Measurements from ENCODE around the gene INHBA. TPM values are rescaled to one million over a fixed set of nuclear protein-coding genes. Genes with fewer than 3 reads are reported as not detected.
A peak's percentile ranks its signal among the peaks of the same experiment; 100 is the strongest.

Gene INHBA
- total RNA-seq, 1 experiment from 2014 or later = 1.0 TPM

DNA sequence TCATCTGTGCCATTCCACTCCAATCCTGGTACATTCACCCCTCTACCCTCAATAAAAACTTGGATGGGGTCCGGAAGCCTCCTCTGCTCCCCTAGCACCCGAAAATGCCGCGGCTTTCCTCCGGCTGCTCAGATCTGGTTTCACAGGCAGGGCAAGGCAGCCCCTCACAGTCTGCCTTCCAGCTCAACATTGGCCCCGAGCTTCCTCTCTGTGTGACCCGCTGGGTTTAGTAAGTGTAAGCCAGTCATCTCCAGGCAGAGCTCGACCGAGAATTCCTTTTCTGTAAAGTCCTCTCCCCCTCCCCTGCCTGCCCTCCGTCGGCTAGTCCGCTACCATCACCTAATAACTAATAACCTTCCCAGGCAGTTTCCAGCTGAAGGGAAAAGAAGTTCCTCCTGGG lies 3.4 kb downstream of the INHBA start:
- Mint-ChIP-seq H3K9me3 (no peaks in the 10 kb centered on the region), H3K36me3 (no peaks in the 10 kb centered on the region), H3K27ac (no peak overlapping the region), H3K4me1 (peaks cover 79% of the 10 kb centered on the region), H3K27me3 (ENCODE audit: low read depth) (peaks cover 23% of the 10 kb centered on the region), H3K4me3 (peak overlapping the region; percentile 84)
- ChIA-PET CTCF (interaction anchor here (0.6 to 1.9 kb wide), 6 partner anchors 9 to 384 kb away, joined by 3 to 10 read pairs (median 3); no protein-coding TSS in a partner anchor), POLR2A (no interaction called here)
- ATAC-seq = peak; percentile 52
- DNase-seq (ENCODE audit: low spot score) = peak; percentile 33
- no peak for TF ChIP-seq NFATC4 (CRISPR knock-in tag; IDR thresholded peaks at IDR 0.05)
- TF ChIP-seq GABPB1 (CRISPR knock-in tag; IDR thresholded peaks at IDR 0.05) = no peak
- TF ChIP-seq, protein P1, sequence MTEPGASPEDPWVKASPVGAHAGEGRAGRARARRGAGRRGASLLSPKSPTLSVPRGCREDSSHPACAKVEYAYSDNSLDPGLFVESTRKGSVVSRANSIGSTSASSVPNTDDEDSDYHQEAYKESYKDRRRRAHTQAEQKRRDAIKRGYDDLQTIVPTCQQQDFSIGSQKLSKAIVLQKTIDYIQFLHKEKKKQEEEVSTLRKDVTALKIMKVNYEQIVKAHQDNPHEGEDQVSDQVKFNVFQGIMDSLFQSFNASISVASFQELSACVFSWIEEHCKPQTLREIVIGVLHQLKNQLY (CRISPR knock-in tag; IDR thresholded peaks at IDR 0.05) = no peak
- no peak for TF ChIP-seq TP53 (CRISPR knock-in tag; IDR thresholded peaks at IDR 0.05)
- no peak for TF ChIP-seq ZNF138 (CRISPR knock-in tag; conservative IDR thresholded peaks at IDR 0.05)
- no peak for TF ChIP-seq JAZF1 (CRISPR knock-in tag; IDR thresholded peaks at IDR 0.05)
- no peak for TF ChIP-seq ZNF396 (CRISPR knock-in tag; IDR thresholded peaks at IDR 0.05; ENCODE audit: borderline replicate concordance)
- no peak for TF ChIP-seq NR3C1 (CRISPR knock-in tag; conservative IDR thresholded peaks at IDR 0.05; ENCODE audit: low read depth)
- TF ChIP-seq, protein P2, sequence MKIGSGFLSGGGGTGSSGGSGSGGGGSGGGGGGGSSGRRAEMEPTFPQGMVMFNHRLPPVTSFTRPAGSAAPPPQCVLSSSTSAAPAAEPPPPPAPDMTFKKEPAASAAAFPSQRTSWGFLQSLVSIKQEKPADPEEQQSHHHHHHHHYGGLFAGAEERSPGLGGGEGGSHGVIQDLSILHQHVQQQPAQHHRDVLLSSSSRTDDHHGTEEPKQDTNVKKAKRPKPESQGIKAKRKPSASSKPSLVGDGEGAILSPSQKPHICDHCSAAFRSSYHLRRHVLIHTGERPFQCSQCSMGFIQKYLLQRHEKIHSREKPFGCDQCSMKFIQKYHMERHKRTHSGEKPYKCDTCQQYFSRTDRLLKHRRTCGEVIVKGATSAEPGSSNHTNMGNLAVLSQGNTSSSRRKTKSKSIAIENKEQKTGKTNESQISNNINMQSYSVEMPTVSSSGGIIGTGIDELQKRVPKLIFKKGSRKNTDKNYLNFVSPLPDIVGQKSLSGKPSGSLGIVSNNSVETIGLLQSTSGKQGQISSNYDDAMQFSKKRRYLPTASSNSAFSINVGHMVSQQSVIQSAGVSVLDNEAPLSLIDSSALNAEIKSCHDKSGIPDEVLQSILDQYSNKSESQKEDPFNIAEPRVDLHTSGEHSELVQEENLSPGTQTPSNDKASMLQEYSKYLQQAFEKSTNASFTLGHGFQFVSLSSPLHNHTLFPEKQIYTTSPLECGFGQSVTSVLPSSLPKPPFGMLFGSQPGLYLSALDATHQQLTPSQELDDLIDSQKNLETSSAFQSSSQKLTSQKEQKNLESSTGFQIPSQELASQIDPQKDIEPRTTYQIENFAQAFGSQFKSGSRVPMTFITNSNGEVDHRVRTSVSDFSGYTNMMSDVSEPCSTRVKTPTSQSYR (CRISPR knock-in tag; IDR thresholded peaks at IDR 0.05) = no peak
- TF ChIP-seq NFYB (CRISPR knock-in tag; conservative IDR thresholded peaks at IDR 0.05; ENCODE audit: low read depth) = no peak
- TF ChIP-seq, protein P3, sequence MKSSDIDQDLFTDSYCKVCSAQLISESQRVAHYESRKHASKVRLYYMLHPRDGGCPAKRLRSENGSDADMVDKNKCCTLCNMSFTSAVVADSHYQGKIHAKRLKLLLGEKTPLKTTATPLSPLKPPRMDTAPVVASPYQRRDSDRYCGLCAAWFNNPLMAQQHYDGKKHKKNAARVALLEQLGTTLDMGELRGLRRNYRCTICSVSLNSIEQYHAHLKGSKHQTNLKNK (CRISPR knock-in tag; IDR thresholded peaks at IDR 0.05) = no peak
- TF ChIP-seq, protein P4, sequence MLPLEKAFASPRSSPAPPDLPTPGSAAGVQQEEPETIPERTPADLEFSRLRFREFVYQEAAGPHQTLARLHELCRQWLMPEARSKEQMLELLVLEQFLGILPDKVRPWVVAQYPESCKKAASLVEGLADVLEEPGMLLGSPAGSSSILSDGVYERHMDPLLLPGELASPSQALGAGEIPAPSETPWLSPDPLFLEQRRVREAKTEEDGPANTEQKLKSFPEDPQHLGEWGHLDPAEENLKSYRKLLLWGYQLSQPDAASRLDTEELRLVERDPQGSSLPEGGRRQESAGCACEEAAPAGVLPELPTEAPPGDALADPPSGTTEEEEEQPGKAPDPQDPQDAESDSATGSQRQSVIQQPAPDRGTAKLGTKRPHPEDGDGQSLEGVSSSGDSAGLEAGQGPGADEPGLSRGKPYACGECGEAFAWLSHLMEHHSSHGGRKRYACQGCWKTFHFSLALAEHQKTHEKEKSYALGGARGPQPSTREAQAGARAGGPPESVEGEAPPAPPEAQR (CRISPR knock-in tag; IDR thresholded peaks at IDR 0.05) = no peak
- TF ChIP-seq, protein P5, sequence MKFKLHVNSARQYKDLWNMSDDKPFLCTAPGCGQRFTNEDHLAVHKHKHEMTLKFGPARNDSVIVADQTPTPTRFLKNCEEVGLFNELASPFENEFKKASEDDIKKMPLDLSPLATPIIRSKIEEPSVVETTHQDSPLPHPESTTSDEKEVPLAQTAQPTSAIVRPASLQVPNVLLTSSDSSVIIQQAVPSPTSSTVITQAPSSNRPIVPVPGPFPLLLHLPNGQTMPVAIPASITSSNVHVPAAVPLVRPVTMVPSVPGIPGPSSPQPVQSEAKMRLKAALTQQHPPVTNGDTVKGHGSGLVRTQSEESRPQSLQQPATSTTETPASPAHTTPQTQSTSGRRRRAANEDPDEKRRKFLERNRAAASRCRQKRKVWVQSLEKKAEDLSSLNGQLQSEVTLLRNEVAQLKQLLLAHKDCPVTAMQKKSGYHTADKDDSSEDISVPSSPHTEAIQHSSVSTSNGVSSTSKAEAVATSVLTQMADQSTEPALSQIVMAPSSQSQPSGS (CRISPR knock-in tag; IDR thresholded peaks at IDR 0.05; ENCODE audit: borderline replicate concordance, low read depth) = no peak
- no peak for TF ChIP-seq MYBL2 (CRISPR knock-in tag; IDR thresholded peaks at IDR 0.05)
- TF ChIP-seq MXD4 (CRISPR knock-in tag; IDR thresholded peaks at IDR 0.05; ENCODE audit: borderline replicate concordance) = no peak
- TF ChIP-seq, protein P6, sequence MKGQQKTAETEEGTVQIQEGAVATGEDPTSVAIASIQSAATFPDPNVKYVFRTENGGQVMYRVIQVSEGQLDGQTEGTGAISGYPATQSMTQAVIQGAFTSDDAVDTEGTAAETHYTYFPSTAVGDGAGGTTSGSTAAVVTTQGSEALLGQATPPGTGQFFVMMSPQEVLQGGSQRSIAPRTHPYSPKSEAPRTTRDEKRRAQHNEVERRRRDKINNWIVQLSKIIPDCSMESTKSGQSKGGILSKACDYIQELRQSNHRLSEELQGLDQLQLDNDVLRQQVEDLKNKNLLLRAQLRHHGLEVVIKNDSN (CRISPR knock-in tag; IDR thresholded peaks at IDR 0.05) = no peak
- TF ChIP-seq, protein P7, sequence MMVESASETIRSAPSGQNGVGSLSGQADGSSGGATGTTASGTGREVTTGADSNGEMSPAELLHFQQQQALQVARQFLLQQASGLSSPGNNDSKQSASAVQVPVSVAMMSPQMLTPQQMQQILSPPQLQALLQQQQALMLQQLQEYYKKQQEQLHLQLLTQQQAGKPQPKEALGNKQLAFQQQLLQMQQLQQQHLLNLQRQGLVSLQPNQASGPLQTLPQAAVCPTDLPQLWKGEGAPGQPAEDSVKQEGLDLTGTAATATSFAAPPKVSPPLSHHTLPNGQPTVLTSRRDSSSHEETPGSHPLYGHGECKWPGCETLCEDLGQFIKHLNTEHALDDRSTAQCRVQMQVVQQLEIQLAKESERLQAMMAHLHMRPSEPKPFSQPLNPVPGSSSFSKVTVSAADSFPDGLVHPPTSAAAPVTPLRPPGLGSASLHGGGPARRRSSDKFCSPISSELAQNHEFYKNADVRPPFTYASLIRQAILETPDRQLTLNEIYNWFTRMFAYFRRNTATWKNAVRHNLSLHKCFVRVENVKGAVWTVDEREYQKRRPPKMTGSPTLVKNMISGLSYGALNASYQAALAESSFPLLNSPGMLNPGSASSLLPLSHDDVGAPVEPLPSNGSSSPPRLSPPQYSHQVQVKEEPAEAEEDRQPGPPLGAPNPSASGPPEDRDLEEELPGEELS (CRISPR knock-in tag; IDR thresholded peaks at IDR 0.05) = no peak
- no peak for TF ChIP-seq SOX15 (CRISPR knock-in tag; IDR thresholded peaks at IDR 0.05)
- TF ChIP-seq, protein P8, sequence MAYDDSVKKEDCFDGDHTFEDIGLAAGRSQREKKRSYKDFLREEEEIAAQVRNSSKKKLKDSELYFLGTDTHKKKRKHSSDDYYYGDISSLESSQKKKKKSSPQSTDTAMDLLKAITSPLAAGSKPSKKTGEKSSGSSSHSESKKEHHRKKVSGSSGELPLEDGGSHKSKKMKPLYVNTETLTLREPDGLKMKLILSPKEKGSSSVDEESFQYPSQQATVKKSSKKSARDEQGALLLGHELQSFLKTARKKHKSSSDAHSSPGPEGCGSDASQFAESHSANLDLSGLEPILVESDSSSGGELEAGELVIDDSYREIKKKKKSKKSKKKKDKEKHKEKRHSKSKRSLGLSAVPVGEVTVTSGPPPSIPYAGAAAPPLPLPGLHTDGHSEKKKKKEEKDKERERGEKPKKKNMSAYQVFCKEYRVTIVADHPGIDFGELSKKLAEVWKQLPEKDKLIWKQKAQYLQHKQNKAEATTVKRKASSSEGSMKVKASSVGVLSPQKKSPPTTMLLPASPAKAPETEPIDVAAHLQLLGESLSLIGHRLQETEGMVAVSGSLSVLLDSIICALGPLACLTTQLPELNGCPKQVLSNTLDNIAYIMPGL (CRISPR knock-in tag; IDR thresholded peaks at IDR 0.05) = no peak
- TF ChIP-seq ESRRA (CRISPR knock-in tag; IDR thresholded peaks at IDR 0.05; ENCODE audit: borderline replicate concordance) = no peak

Measured in WTC11 (cell line).